LNCaP clone FGC (cell line): ENCODE measurements around the gene GALNT9.

Source experiments
- DNase-seq: peaks from one replicate; pipeline ENCODE4 v3.0.0-alpha.2; 2011; ENCODE audit warnings: low read depth
- H3K4me3 ChIP-seq: 2 replicates; pipeline ENCODE4 v1.5.1; 2011; ENCODE audit warnings: mild to moderate bottlenecking, low read depth, low read length, control low read depth
- TF ChIP-seq, protein P1 (sequence below): IDR thresholded peaks from 2 replicates; pipeline ENCODE4 v1.5.1; 2012; ENCODE audit warnings: mild to moderate bottlenecking; ENCODE audit not compliant: control insufficient read depth, insufficient read depth; ENCODE audit errors: extremely low read depth

GALNT9 gene

DNA sequence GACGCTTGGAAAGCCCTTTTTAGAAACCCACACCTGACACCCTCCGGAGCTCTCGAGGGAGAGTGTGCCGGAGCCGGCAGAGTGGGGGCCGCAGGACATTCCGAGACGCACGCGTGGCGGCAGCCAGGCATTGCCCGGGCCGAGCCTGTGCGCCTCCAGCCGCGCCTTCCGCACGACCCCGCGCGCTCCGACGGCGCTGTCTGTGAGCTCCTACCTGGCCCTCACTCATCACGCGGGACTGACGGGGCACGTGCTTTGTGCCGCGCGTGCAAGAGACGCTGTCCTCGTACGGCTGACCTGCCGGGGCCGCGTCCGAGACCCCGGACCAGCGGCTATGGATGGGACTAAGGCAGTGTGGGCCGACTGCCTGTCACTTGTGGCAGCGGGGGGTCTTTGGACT lies 5.2 kb downstream of the GALNT9 start:
- H3K4me3 ChIP-seq = no peak overlapping the region
- no peak for DNase-seq
- TF ChIP-seq, protein P1, sequence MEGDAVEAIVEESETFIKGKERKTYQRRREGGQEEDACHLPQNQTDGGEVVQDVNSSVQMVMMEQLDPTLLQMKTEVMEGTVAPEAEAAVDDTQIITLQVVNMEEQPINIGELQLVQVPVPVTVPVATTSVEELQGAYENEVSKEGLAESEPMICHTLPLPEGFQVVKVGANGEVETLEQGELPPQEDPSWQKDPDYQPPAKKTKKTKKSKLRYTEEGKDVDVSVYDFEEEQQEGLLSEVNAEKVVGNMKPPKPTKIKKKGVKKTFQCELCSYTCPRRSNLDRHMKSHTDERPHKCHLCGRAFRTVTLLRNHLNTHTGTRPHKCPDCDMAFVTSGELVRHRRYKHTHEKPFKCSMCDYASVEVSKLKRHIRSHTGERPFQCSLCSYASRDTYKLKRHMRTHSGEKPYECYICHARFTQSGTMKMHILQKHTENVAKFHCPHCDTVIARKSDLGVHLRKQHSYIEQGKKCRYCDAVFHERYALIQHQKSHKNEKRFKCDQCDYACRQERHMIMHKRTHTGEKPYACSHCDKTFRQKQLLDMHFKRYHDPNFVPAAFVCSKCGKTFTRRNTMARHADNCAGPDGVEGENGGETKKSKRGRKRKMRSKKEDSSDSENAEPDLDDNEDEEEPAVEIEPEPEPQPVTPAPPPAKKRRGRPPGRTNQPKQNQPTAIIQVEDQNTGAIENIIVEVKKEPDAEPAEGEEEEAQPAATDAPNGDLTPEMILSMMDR = no peak

DNA sequence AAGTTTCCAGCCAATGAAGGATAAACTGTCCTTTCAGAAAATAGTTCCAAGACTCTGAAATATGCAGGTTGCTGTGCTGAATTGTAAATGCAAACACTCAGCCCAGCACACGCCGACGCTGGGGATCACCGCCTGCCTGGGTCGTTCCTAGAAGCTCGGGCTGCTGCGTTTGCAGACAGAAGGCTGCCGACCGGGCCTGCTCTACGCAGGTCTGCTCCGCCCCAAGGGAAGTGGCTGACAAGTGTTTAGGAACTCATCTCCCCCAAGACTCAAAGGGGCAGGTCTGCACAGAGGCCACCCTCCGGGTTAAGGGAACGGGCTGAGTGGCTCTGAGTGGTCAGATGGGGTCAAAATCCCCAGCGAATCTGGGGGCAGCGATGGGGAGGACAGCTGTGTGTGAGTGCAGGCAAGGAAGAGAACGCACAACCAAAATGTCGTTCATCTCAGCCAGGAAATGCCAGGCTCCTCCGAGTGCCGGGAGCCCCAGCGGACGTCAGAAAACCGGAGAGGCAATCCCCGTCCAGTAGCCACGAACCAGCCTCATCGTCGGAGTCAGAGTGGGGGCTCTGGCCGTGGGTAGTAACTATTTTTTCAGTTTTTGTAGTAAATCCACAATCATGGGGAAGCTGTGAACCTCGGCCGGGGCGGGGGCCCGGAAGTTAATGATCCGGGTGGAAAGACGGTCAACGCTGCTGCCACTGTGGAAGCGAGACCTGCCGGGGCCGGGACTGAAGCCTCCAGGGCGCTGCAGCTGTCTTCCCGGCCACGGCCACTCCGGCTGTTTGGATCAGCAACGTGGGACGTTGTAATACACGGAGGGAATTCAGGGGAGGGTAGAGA lies 6.0 kb downstream of the GALNT9 start:
- H3K4me3 ChIP-seq = no peak overlapping the region
- TF ChIP-seq, protein P1 = no peak
- no peak for DNase-seq

DNA sequence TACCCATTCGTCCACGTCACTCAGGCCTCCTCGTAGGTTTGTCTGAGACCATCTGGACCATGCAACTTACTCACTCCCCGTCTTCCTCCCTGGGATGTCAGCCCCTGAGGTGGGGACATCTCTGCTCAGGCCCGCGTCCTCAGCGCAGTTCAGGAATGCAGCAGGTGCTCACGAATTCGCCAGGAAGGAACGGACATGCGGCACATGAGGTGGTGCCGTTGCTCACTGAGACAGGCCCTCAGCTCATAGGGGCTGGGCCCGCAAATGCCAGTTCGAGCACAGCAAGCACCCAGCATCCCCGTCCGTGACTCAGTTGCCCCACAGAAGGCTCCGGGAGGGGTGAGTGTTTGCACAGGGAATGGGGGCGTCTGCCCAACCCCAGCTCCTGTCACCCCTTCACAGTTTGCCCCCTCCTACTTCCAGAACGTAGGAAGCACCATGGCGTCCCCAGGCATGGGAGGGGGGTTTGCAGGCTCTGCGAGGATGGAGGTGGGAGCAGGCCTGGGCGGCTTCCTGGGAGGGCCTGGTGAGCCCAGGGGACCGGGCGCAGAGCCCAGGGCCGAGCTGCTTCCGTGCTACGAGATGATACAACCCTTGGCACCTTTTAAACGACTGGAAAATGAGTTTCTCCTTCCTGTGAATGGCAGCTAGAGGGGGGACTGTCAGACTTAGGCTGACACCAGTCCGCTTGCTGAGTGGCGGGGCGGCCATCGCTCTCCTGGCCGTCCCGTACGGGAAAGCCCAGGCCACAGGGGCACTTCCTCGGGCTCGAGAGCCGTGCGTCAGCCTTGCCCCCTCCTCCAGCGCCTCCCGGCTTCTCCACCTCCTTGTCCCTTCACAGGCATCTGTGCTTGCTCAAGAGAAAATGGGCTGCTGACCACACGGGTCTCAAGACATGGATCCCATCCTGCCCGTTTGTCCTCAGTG lies 6.9 kb downstream of the GALNT9 start:
- TF ChIP-seq, protein P1 = no peak
- no peak overlapping the region for H3K4me3 ChIP-seq
- DNase-seq = no peak

DNA sequence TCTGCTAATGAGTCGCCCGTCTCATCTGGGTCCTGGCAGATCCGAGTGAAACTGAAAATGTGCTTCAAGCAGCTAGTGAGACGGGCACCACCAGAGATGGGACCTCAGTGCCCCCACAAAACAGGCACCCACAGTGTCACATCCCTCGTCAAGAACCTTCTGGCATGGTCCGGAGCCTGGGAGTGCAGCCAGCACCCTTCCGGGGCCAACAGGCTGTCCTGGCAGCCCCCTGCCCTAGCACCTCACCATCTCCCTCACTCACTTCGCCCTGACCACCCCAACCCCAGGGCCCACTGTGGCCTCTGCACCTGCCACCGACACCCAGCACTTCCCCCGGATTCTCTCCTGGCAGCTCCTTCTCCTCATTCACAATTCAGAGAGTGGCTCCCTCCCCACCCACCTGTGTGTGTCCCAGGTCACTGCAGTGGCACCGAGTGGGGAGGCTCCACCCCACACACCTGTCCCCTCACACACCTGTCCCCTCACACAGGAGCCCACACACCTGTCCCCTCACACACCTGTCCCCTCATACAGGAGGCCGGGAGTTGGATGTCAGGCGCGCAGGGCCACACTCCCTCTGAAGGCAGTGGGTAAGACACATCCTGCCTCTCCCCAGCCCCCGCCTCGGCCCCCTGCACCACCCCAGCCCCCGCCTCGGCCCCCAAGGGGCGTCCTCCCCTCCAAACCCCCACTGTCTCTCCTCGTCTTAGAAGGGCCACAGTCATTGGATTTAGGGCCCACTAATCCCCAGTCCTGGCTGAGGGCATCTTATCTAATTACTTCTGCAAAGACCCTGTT lies 7.9 kb downstream of the GALNT9 start:
- TF ChIP-seq, protein P1 = no peak
- H3K4me3 ChIP-seq = no peak overlapping the region
- no peak for DNase-seq

DNA sequence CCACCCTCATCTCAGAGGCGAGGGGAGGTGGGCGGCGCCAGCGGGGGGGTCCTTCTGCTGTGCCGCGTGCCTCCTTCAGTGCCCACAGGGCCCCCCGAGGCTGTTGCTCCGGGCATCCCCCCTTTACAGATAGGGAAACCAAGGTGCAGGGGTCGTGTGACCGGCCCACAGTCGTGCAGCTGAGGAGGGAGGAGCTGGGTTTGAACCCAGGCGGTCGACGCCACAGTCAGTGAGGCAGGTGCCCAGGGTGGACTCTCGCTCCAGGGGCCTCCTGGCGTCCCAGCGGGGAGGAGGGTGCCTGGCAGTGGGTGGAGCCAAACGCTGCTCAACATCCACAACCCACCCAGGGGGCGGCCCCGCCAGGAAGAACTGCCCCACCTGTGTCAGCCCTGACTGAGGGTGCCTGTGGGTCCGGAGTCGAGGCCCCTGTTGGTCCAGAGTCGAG lies 8.6 kb downstream of the GALNT9 start:
- TF ChIP-seq, protein P1 = no peak
- no peak overlapping the region for H3K4me3 ChIP-seq
- no peak for DNase-seq

DNA sequence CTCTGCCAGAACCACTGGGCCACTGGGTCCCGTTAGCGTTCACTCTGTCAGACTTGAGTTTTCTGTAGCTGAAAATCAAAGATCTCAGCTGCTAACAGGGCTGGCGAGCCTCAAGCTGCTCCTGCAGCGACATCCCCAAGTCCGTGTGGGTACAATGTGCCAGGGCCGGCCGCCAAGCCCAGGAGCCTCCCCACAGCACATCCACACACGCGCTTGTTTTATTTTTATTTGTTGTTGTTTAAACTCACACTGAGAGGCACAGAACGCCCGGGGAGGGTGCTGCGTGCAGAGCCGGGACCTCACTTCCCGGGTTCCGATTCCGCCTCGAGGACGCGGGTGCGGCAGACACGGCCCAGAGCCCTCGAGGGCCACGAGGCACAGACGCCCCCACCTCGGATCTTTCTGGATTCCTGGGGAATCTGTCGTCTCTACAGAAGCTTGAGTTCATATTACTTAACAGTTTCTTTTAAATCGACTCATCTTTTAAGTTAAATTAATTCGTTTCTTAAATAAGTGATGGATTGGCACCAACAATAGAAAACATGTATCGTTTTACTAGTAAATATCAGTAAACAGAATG lies 9.3 kb downstream of the GALNT9 start:
- TF ChIP-seq, protein P1 = no peak
- DNase-seq = no peak
- no peak overlapping the region for H3K4me3 ChIP-seq
